HepG2 (cell line): ENCODE data around the gene VPS9D1. TPM values are rescaled to one million over a fixed set of nuclear protein-coding genes. Genes with fewer than 3 reads are reported as not detected.
A peak's percentile ranks its signal among the peaks of the same experiment; 100 is the strongest.

Source experiments
- BRCA1 ChIP-seq: sonication (generic); formaldehyde crosslinking; IDR thresholded peaks from 2 replicates; pipeline ENCODE4 v1.4.0; 2020; ENCODE audit warnings: missing genetic modification reagents
- EHMT2 ChIP-seq: fragments of 200-600 bp; sonication (generic); IDR thresholded peaks from 2 replicates; pipeline ENCODE4 v1.7.0; 2017; ENCODE audit warnings: antibody characterized with exemption, low read depth, low read length, borderline replicate concordance
- HIC2 ChIP-seq: sonication (generic); formaldehyde crosslinking; IDR thresholded peaks from 2 replicates; pipeline ENCODE4 v1.9.0; 2022; ENCODE audit warnings: low read depth, missing genetic modification reagents
- HMGXB4 ChIP-seq, 2 experiments: sonication (generic) in 1 of 2; formaldehyde crosslinking in 1 of 2; IDR thresholded peaks; 2 replicates each; pipeline versions ENCODE4 v1.4.0 to v1.6.1; 2018 to 2020; ENCODE audit warnings: missing genetic modification reagents in 2 of 2, borderline replicate concordance in 1 of 2, low read depth in 1 of 2, mild to moderate bottlenecking in 1 of 2, missing biosample characterization in 1 of 2
- HNF4A ChIP-seq: sonication (generic); formaldehyde crosslinking; IDR thresholded peaks from 2 replicates; pipeline ENCODE4 v1.4.0; 2020; ENCODE audit warnings: missing genetic modification reagents
- HOXA7 ChIP-seq: sonication (generic); formaldehyde crosslinking; IDR thresholded peaks from 2 replicates; pipeline ENCODE4 v1.8.1; 2022; ENCODE audit warnings: mild to moderate bottlenecking, missing genetic modification reagents, moderate library complexity
- MIXL1 ChIP-seq: IDR thresholded peaks from 2 replicates; pipeline ENCODE4 v1.6.1; 2016
- NFE2L1 ChIP-seq: sonication (generic); formaldehyde crosslinking; IDR thresholded peaks from 2 replicates; pipeline ENCODE4 v1.4.0; 2020; ENCODE audit warnings: missing genetic modification reagents, mild to moderate bottlenecking, borderline replicate concordance
- NR2F2 ChIP-seq: IDR thresholded peaks from 2 replicates; pipeline ENCODE4 v1.6.1; 2012; ENCODE audit warnings: low read depth, inconsistent platforms, borderline replicate concordance
- RXRB ChIP-seq: IDR thresholded peaks from 2 replicates; pipeline ENCODE4 v1.6.1; 2016; ENCODE audit warnings: borderline replicate concordance, missing genetic modification reagents, missing compliant biosample characterization
- SP2 ChIP-seq: sonication (generic); formaldehyde crosslinking; IDR thresholded peaks from 2 replicates; pipeline ENCODE4 v1.5.1; 2020; ENCODE audit warnings: mild to moderate bottlenecking, missing genetic modification reagents
- STAT5B ChIP-seq: sonication (generic); formaldehyde crosslinking; IDR thresholded peaks from 2 replicates; pipeline ENCODE4 v1.4.0; 2020; ENCODE audit warnings: missing genetic modification reagents
- TEAD2 ChIP-seq: sonication (generic); formaldehyde crosslinking; IDR thresholded peaks from 2 replicates; pipeline ENCODE4 v1.9.0; 2021; ENCODE audit warnings: missing genetic modification reagents
- ZBTB34 ChIP-seq: sonication (generic); formaldehyde crosslinking; IDR thresholded peaks from 2 replicates; pipeline ENCODE4 v1.8.0; 2022; ENCODE audit warnings: mild to moderate bottlenecking, missing genetic modification reagents
- ZKSCAN1 ChIP-seq: fragments of 150-350 bp; IDR thresholded peaks from 2 replicates; pipeline ENCODE4 v1.6.1; 2014; ENCODE audit warnings: low read length
- ZNF12 ChIP-seq: sonication (generic); formaldehyde crosslinking; IDR thresholded peaks from 2 replicates; pipeline ENCODE4 v1.5.0; 2020; ENCODE audit warnings: missing genetic modification reagents
- ZNF333 ChIP-seq: sonication (generic); formaldehyde crosslinking; IDR thresholded peaks from 2 replicates; pipeline ENCODE4 v1.4.0; 2020; ENCODE audit warnings: mild to moderate bottlenecking, missing genetic modification reagents, borderline replicate concordance
- polyA plus RNA-seq, 8 experiments: library from polyadenylated mRNA; depleted of rRNA in 3 of 8; stranded (reverse) in 7 of 8; unstranded in 1 of 8; fragments of >200 nt; fragmentation: Illumina TruSeq in 4 of 8; extraction: Trizol in 4 of 8; gene quantifications; 2 replicates each; pipeline versions ENCODE4 v1.2.1 to v1.2.3, GENCODE V29; 2011 to 2016; ENCODE audit warnings: low read depth in 4 of 8, missing spikeins in 1 of 8, mixed read lengths in 1 of 8; ENCODE audit not compliant: insufficient read depth in 1 of 8
- total RNA-seq, 5 experiments: library from RNA; depleted of rRNA; stranded (reverse); fragments of >200 nt; fragmentation: Illumina TruSeq; extraction: Trizol; gene quantifications; 2 replicates each; pipeline ENCODE4 v1.2.3, GENCODE V29; 2016; ENCODE audit warnings: low read depth in 1 of 5
- TF ChIP-seq, protein P1 (sequence below): sonication (generic); formaldehyde crosslinking; IDR thresholded peaks from 2 replicates; pipeline ENCODE4 v1.5.0; 2020; ENCODE audit warnings: mild to moderate bottlenecking, missing genetic modification reagents, borderline replicate concordance
- TF ChIP-seq, protein P2 (sequence below): sonication (generic); formaldehyde crosslinking; IDR thresholded peaks from 2 replicates; pipeline ENCODE4 v1.4.0; 2020; ENCODE audit warnings: missing genetic modification reagents
- TF ChIP-seq, protein P3 (sequence below): IDR thresholded peaks from 2 replicates; pipeline ENCODE4 v1.6.1; 2016; ENCODE audit warnings: mild to moderate bottlenecking

The VPS9D1 gene
- total and polyA plus RNA-seq, 2 of the 13 experiments (the other 11 are each of a cell fraction or from before 2014, with no cell fraction given): 10.1 to 13.2 TPM

GRCh38 chr16:89700100-89700648, 20.5 kb downstream of the VPS9D1 start (continued):
- TF ChIP-seq HNF4A (CRISPR knock-in tag): peak; percentile 74
- peak; percentile 8; the same call in 1 of the 2 replicates for TF ChIP-seq ZKSCAN1
- 0 out of 2 replicates have a peak, but pooled peaks have one; percentile 23 for TF ChIP-seq NFE2L1 (CRISPR knock-in tag)
- TF ChIP-seq, protein P1, sequence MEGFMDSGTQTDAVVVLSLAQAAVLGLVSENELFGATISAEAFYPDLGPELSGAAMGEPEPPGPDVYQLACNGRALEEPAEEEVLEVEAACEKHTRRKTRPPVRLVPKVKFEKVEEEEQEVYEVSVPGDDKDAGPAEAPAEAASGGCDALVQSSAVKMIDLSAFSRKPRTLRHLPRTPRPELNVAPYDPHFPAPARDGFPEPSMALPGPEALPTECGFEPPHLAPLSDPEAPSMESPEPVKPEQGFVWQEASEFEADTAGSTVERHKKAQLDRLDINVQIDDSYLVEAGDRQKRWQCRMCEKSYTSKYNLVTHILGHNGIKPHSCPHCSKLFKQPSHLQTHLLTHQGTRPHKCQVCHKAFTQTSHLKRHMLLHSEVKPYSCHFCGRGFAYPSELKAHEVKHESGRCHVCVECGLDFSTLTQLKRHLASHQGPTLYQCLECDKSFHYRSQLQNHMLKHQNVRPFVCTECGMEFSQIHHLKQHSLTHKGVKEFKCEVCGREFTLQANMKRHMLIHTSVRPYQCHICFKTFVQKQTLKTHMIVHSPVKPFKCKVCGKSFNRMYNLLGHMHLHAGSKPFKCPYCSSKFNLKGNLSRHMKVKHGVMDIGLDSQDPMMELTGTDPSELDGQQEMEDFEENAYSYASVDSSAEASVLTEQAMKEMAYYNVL (CRISPR knock-in tag): peak; percentile 15; the same call in 1 of the 2 replicates
- TF ChIP-seq SP2: no peak
- peak; percentile 85; the same call in 1 of the 2 replicates for TF ChIP-seq ZNF12
- TF ChIP-seq HIC2: no peak
- peak; percentile 9; the same call in 1 of the 2 replicates for TF ChIP-seq NR2F2
- peak; percentile 18 to 63; a peak in 2 of 4 replicates for TF ChIP-seq HMGXB4 (CRISPR knock-in tag; IDR thresholded peaks at IDR 0.05; ENCODE audit: borderline replicate concordance in 1 of 2, low read depth in 1 of 2)
- no peak; the same call in 1 of the 2 replicates for TF ChIP-seq ZNF333 (CRISPR knock-in tag)
- TF ChIP-seq, protein P2, sequence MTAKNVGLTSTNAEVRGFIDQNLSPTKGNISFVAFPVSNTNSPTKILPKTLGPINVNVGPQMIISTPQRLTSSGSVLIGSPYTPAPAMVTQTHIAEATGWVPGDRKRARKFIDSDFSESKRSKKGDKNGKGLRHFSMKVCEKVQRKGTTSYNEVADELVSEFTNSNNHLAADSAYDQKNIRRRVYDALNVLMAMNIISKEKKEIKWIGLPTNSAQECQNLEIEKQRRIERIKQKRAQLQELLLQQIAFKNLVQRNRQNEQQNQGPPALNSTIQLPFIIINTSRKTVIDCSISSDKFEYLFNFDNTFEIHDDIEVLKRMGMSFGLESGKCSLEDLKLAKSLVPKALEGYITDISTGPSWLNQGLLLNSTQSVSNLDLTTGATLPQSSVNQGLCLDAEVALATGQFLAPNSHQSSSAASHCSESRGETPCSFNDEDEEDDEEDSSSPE (CRISPR knock-in tag): peak; percentile 63; the same call in 1 of the 2 replicates
- peak; percentile 76; the same call in 1 of the 2 replicates for TF ChIP-seq ZBTB34 (CRISPR knock-in tag)
- TF ChIP-seq HOXA7 (CRISPR knock-in tag): no peak
- TF ChIP-seq RXRB (CRISPR knock-in tag): peak; percentile 77; the same call in 1 of the 2 replicates
- TF ChIP-seq MIXL1 (CRISPR knock-in tag): 0 out of 2 replicates have a peak, but pooled peaks have one; percentile 31
- TF ChIP-seq, protein P3, sequence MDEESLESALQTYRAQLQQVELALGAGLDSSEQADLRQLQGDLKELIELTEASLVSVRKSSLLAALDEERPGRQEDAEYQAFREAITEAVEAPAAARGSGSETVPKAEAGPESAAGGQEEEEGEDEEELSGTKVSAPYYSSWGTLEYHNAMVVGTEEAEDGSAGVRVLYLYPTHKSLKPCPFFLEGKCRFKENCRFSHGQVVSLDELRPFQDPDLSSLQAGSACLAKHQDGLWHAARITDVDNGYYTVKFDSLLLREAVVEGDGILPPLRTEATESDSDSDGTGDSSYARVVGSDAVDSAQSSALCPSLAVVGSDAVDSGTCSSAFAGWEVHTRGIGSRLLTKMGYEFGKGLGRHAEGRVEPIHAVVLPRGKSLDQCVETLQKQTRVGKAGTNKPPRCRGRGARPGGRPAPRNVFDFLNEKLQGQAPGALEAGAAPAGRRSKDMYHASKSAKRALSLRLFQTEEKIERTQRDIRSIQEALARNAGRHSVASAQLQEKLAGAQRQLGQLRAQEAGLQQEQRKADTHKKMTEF (CRISPR knock-in tag): peak; percentile 74
- TF ChIP-seq EHMT2: no peak
- no peak for TF ChIP-seq STAT5B (CRISPR knock-in tag)
- no peak for TF ChIP-seq TEAD2 (CRISPR knock-in tag)
- TF ChIP-seq BRCA1 (CRISPR knock-in tag): no peak
